Urinary bladder (tissue), 4 donors: ENCODE data around the gene SNRPE. TPM values are rescaled to one million over a fixed set of nuclear protein-coding genes. Genes with fewer than 3 reads are reported as not detected.

Source experiments
- DNase-seq: peaks from one replicate; pipeline ENCODE4 v3.0.0-alpha.2; 2015; ENCODE audit errors: extremely low spot score
- H3K27ac ChIP-seq: one replicate; pipeline ENCODE4 v1.5.1; 2013; ENCODE audit warnings: low read depth, mild to moderate bottlenecking, moderate library complexity
- H3K36me3 ChIP-seq: one replicate; pipeline ENCODE4 v1.6.1; 2013; ENCODE audit warnings: mild to moderate bottlenecking, moderate library complexity; ENCODE audit not compliant: insufficient read depth
- H3K4me1 ChIP-seq: one replicate; pipeline ENCODE4 v1.6.1; 2013; ENCODE audit warnings: mild to moderate bottlenecking, moderate library complexity; ENCODE audit not compliant: insufficient read depth
- H3K4me3 ChIP-seq: one replicate; pipeline ENCODE4 v1.5.1; 2013; ENCODE audit warnings: low read depth, low read length
- WGBS: extraction: QIAGEN DNeasy Blood & Tissue Kit; methylation state at CpG from one replicate; pipeline ENCODE4 v1.1.7; 2013; 5-methylcytosine and 5-hydroxymethylcytosine counted together
- polyA plus RNA-seq: library from polyadenylated mRNA; stranded (reverse); fragments of 200-250 nt; gene quantifications from one replicate; pipeline ENCODE4 v1.2.3, GENCODE V29; 2013
- total RNA-seq: library from RNA; depleted of rRNA; stranded (reverse); fragments of >200 nt; gene quantifications from one replicate; pipeline ENCODE4 v1.2.3, GENCODE V29; 2014
- donor health status: healthy with polysubstance abuse.
- donor health status: healthy.

SNRPE gene
- total and polyA plus RNA-seq, 2 donors = 90.4 to 93.7 TPM

DNA sequence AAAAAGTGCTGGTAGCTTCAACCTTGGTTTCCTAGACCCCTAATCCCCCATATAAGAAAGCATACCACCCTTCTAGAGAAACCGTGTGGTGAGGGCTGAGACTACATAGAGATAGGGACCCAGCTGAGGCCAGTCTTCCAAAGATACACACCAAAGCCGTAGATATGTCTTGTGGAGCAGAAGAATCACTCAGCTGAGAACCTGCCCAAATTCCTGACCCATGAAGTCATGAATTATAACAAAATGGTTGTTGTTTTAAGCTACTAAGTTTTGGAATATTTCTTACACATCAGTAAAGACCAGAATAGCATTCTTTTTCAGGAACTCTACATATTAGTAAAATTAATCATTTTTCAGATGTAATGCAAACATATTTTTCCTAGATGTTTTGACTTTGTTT lies 3.3 kb upstream of the SNRPE start:
- no peak overlapping the region for H3K27ac ChIP-seq
- H3K4me1 ChIP-seq = no peaks in the 10 kb centered on the region
- DNase-seq = no peak
- WGBS = 22% methylated on average over 2 of the region's 2 CpGs
- no peaks in the 10 kb centered on the region for H3K36me3 ChIP-seq
- H3K4me3 ChIP-seq = no peak overlapping the region

DNA sequence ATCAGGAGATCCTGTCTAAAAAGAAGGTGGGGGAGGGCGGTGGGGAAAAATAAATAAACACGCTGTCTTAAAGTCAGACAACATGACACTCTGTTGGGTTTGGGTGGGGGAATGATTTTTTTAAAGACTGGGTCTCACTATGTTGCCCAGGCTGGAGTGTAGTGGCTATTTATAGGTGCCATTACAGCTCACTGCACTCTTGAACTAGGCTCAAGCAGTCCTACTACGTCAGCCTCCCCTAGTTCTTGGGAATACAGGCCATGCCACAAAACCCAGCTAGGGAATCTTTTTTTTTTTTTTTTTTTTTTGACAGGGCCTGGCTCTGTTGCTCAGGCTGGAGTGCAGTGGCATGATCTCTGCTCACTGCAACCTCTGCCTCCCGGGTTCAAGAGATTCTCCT lies 2.4 kb upstream of the SNRPE start:
- no peaks in the 10 kb centered on the region for H3K4me1 ChIP-seq
- WGBS = 73% methylated on average over 4 of the region's 4 CpGs
- no peak overlapping the region for H3K4me3 ChIP-seq
- H3K27ac ChIP-seq = no peak overlapping the region
- no peaks in the 10 kb centered on the region for H3K36me3 ChIP-seq
- no peak for DNase-seq

DNA sequence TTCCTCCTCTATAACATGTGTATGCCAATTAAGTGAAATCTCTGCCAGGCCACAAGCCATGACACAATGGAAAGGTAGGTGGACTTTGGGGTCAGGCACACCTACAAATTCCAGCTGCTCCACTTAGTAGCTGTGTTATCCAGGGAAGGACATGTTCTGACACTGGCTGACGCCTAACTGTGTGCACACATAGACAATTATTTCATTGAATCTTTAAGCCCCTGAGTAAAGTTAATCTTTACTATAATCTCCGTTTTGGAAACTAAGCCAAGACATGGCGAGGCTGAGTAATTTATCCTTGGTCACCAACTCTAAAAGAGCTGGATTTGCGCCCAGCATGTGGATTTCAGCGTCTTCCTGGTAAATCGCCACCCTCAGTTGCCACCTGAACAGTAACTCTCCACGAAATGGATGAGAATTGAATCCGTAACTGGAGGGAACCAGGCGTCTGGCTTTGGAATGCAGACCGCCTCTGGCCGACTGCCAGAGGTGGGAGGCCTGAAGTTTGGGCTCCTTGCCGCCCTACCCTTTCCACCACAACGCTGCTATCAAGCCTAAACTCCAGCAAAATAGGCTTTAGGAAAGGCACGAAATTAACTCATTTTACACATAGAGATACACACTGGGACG lies 888 bp upstream of the SNRPE start:
- H3K36me3 ChIP-seq = peaks cover 1% of the 10 kb centered on the region
- no peak overlapping the region for H3K27ac ChIP-seq

DNA sequence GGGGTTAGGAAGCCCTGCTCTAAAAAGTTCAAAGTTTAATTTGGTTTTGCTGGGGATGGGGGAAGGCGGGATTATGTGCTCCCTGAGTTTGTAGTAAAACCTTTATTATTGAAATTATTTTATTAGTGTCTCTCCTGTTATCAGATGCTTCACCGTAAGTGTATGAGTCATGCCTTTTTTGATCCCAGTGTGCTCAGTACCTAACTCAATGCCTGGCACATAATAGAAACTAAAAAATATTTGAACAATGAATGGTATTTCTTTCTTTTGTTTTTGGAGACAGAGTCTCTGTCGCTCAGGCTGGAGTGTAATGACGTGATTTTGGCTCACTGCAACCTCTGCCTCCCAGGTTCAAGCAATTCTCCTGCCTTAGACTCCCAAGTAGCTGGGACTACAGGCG lies 6.4 kb downstream of the SNRPE start:
- H3K36me3 ChIP-seq = peaks cover 1% of the 10 kb centered on the region
- no peak overlapping the region for H3K27ac ChIP-seq
- H3K4me1 ChIP-seq = no peaks in the 10 kb centered on the region
- no peak for DNase-seq
- WGBS = 64% methylated on average over 5 of the region's 5 CpGs
- H3K4me3 ChIP-seq = no peak overlapping the region

More for the DNA sequence above, 888 bp upstream of the SNRPE start:
- no peaks in the 10 kb centered on the region for H3K4me1 ChIP-seq
- H3K4me3 ChIP-seq = no peak overlapping the region
- no peak for DNase-seq
- WGBS = 24% methylated on average over 15 of the region's 15 CpGs

DNA sequence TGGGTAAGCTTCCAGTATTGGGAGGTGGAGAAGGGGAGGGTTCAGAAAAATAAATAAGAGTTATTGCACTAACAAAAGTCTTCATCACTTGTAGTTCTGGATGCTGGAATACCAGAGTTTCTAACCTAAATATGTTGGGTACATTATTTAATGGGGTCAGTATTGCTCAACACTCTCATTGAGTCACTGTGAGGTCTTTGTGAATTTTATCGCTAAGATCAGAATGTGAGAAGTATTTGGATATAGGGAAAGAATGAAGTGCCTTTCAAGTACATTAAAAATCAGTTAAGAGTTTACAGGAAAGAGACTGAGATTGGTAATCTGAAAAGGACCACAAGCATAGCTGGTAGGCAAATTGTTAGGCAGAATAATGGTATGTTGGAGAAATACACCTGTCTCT lies 8.8 kb downstream of the SNRPE start:
- Histone ChIP-seq H3K4me3 (no peak overlapping the region), H3K36me3 (peaks cover 1% of the 10 kb centered on the region), H3K27ac (no peak overlapping the region), H3K4me1 (no peaks in the 10 kb centered on the region)
- no peak for DNase-seq
- WGBS = 80% methylated on average over 1 of the region's 1 CpG

DNA sequence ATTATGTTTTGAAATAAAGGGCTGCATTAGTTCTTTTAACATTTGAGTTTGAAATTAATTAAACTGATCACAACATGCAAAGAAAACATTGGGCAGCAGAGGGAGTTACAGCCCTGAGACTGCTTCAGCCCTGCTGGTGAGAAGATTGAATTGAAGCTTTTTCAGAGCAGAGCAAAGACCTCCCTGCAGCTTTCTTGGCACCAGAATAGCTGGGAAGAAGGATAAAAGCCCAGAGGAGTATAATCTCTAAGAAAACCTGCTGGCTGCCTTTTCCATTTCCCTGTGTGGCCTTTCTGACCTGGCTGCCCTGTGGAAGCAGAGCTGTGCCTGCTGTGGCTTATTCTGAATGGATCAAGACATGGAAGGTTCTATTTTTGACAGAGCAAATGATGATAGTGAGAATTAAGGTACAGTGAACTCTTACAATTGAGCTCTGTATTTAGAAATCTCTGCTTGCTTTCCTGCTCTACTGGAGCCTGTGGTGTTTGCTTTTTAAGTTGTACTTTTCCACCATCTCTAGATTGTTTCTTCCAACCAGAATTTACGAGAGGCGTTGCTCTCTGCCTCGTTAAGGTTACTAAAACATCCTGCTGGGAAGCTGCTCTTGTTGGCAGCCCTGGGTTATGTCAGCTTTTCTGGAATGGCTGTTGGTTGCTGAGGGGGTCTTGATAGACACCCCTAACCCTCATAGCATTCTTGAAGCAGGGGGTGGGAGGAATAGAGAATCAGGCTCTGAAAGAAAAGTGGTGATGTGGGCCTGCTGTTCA lies 9.9 kb downstream of the SNRPE start:
- Histone ChIP-seq H3K36me3 (no peaks in the 10 kb centered on the region), H3K4me1 (no peaks in the 10 kb centered on the region), H3K27ac (no peak overlapping the region), H3K4me3 (no peak overlapping the region)
- DNase-seq = peak; percentile 57
- 39% methylated on average over 3 of the region's 3 CpGs for WGBS

DNA sequence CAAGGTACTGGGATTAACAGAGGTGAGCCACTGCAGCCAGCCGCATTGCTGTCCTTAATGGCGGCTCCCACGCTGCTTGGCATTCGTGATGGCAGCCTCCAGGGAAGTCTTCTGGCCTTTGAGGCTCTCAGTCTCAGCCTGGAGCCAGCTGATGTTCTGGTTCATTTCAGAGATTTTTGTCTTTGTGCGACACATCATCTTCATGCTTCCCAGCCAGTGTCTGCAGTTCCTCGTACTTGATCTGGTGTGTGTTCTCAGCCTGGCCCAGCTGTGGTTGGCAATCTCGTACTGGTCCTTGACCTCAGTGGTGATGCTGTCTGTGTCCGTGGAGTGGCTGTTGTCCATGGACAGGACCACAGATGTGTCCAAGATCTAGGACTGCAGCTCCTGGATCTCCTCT lies 11.7 kb downstream of the SNRPE start:
- no peaks in the 10 kb centered on the region for H3K36me3 ChIP-seq

DNA sequence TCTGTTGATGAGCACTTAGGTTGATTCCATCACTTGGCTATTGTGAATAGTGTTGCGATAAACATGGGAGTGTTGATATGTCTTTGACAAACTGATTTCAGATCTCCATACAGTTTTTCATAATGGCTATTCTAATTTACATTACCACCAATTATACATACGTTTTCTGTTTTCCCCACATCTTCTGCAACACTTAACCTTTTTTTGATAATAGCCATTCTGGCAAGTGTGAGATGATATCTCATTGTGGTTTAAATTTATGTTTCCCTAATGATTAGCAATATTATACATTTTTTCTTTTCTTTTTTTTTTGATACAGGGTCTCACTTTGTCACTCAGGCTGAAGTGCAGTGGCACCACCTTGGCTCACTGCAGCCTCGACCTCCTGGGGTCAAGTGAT lies 17.0 kb downstream of the SNRPE start:
- DNase-seq = no peak
- Histone ChIP-seq H3K4me3 (no peak overlapping the region), H3K4me1 (no peaks in the 10 kb centered on the region), H3K36me3 (no peaks in the 10 kb centered on the region), H3K27ac (no peak overlapping the region)
- 91% methylated on average over 3 of the region's 3 CpGs for WGBS

More for the DNA sequence above, 11.7 kb downstream of the SNRPE start:
- H3K4me1 ChIP-seq = no peaks in the 10 kb centered on the region
- H3K27ac ChIP-seq = no peak overlapping the region
- H3K4me3 ChIP-seq = no peak overlapping the region
- no peak for DNase-seq
- 84% methylated on average over 8 of the region's 8 CpGs for WGBS

DNA sequence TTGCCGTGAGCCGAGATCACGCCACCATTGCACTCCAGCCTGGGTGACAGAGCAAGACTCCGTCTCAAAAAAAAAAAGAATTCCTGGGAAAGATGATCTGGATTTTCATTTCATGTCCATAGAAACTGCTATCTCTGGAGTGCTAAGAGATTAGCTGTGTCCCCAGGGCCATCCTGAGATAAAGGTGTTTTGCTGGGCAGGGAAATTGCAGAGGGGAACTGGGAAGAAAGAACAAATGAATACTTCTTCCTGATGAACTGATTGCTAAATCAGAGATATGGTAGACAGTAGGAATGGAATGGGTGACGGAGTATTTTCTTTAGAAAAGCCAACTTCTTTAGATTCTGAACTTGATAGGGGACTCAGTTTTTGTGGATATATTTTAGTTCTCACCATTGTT lies 19.2 kb downstream of the SNRPE start:
- WGBS = 93% methylated on average over 5 of the region's 5 CpGs

DNA sequence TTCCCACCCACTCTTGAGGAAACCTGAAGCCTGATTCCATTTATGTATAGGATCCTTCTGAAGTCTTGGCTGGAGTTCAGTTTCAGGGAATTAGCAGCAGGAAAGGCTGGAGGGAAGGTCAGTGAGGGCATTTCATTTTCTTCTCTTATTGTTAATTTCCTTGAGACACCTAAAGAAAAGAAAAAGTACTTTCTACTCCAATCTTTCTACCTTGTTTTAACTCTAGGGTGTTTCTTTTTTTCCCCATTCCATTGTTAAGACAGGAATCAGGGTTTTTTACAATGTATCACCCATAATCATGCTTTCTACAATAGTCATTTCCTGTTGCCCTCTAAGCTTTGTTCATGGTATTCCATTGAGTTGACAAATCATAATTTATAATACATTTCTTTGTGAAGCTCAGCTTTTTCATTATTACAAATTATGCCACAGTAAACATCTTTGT lies 27.4 kb downstream of the SNRPE start:
- H3K36me3 ChIP-seq = no peaks in the 10 kb centered on the region
- H3K27ac ChIP-seq = no peak overlapping the region
- no peak for DNase-seq
- no peaks in the 10 kb centered on the region for H3K4me1 ChIP-seq
- H3K4me3 ChIP-seq = no peak overlapping the region

More for the DNA sequence above, 19.2 kb downstream of the SNRPE start:
- H3K4me3 ChIP-seq = no peak overlapping the region
- no peak overlapping the region for H3K27ac ChIP-seq
- no peak for DNase-seq
- H3K36me3 ChIP-seq = no peaks in the 10 kb centered on the region
- H3K4me1 ChIP-seq = no peaks in the 10 kb centered on the region

DNA sequence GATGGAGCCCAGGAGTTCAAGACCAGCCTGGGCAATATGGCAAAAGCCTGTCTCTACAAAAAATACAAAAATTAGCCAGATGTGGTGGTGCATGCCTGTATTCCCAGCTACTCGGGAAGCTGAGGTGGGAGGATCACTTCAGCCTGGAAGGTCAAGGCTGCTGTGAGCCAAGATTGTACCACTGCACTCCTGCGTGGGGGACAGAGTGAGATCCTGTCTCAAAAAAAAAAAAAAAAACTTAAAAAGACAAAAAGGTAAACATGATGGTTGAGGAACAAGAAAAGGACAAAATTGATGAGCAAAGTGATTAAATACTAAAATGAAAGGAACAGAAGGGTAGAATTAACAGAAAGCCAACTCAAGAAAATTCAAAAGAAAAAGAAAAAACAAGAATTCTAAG lies 30.6 kb downstream of the SNRPE start:
- no peak for DNase-seq
- 50% methylated on average over 2 of the region's 2 CpGs for WGBS
- Histone ChIP-seq H3K36me3 (no peaks in the 10 kb centered on the region), H3K4me3 (no peak overlapping the region), H3K4me1 (no peaks in the 10 kb centered on the region), H3K27ac (no peak overlapping the region)

DNA sequence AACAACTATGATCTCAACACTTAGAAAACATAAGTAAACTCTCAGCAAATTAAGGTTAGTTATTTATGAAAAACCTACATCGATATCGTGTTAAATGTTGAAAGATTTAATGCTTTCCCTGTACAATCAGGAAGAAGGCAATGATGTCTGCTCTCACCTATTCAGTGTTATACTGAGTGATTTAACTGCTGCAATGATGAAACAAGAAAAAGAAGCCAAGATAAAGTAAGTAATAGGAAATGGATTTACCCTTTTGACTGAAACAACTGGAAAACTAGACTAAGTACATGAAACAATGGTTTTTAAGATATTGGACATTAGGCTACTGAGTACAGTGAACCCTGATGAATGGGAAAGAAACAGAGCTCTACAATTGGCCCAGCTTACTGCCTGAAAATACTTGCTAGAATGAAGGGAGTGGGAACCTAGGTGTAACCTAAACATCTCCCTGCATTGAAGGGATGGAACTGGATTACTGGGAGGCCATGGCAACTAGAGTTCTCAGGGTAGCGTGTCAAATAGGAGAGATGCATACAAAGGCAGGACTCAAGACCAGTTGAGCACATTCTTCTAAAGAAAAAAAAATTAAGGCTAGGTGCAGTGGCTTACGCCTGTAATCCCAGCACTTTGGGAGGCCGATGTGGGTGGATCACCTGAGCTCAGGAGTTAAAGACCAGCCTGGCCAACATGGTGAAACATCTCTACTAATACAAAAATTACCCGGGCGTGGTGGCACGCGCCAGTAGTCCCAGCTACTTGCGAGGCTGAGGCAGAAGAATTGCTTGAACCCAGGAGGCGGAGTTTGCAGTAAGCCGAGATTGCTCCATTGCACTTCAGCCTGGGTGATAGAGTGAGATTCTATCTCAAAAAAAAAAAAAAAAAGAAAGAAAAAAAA lies 37.3 kb downstream of the SNRPE start:
- H3K4me1 ChIP-seq = no peaks in the 10 kb centered on the region
- no peaks in the 10 kb centered on the region for H3K36me3 ChIP-seq
- H3K27ac ChIP-seq = no peak overlapping the region
- DNase-seq = no peak
- WGBS = 90% methylated on average over 12 of the region's 12 CpGs
- H3K4me3 ChIP-seq = no peak overlapping the region

DNA sequence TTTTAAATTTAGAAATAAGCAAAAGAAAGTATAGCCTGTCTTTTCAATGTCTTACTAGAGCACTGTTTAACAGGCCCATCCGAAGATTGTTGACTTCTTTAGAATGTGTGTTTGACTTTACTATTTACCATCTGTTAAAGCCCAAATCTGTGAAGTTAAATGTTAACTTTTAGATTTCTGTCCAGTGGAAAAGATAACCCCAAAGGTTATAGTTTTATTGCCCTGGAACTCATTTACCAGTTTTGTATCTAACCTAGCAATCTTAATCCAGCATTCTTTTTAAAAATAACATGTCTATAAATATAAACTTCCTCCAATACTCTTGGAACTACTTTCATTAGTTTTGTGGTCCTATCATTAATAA lies 37.9 kb downstream of the SNRPE start:
- Histone ChIP-seq H3K27ac (no peak overlapping the region), H3K4me1 (no peaks in the 10 kb centered on the region), H3K36me3 (no peaks in the 10 kb centered on the region), H3K4me3 (no peak overlapping the region)
- no peak for DNase-seq
- WGBS = 44% methylated on average over 1 of the region's 1 CpG
